Measurements from ENCODE around the gene GRPEL2.

GRPEL2 gene

DNA sequence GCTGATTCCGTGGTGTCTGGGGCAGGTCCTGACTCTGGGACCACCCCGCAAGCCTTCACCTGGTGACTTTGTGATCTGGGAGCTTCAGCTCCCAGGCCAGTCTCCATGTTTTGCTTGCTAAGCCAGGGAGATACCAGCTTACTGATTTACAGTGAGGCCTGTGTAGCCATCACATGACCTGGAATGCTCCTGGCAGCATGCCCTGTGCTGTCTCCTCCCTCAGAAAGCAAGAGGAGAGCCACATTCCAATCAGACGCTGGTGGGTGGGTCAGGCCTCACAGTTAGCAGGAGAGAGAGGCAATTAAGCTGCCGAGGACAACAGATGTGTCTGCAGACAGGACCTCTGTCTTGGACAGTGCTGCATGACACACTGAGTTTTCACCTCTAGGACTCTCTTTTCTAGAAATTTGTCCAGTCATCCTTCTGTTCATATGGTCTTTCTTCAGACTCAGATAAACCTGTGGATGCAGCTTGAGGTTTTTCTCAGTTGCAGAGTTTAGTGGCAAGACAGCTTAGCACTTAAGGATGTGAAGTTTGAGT is 24.4 kb upstream of the GRPEL2 start:
- peak; percentile 83 for DNase-seq

DNA sequence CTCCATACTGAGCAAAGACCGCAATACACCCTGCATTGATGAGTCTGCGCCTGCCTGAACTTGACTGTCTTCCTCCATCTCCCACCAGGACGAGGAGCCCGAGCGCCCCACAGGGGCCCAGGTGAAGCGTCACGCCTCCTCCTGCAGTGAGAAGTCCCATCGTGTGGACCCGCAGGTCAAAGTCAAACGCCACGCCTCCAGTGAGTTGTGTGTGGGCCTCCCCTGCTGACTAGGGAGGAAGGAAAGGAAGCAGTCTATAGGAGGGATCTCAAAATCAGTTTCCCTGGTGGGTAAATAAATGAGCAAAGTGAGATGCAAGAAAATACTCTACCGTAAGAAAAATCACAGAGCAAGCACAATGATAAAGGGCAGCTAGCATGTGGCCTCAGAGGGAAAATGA is 22.8 kb upstream of the GRPEL2 start:
- no peak for DNase-seq

DNA sequence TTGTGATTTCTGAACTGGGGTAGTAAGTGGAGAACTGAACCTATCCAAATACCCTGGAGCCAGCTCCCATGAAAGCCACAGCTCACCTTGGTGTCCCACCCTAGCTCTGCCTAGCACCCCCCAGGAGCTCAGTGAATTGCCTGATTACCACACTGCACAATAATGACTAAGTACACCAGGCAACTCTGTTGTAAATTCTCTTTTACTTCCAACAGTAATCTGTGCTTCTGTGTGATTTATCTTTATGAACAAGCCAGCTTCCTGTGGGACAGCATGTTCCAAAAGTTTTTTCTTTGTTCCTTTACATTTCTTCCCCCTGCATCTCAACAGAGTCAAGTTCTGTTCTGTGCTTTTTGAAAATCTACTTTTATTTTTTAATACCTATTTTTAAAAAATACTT is 22.1 kb upstream of the GRPEL2 start:
- DNase-seq, result no peak

DNA sequence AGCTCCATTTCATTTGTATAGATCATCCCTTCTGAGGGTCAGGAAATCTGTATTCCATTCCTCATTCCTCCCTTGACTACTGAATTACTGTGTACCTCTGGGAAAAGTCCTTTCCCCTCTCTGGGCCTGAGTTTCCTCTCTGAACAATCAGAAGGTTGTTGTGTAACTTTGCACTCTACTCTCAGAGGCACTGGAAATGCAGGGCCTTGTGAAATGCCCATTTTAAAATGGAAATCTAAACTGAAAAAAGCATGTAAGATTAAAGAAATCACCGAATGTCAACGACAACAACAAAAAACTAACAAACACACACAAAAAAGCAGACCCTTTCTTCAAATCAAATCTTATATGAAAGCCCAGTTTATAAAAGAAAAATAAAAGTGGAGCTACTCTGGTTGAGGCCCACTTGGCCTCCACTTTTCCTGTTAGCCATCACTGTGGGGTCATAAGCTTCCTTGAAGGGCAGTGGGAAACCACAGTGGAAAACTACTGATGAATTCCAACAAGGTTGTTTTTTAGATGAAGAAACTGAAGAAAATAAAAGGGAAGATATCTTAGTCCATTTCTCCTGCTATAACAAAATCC is 21.6 kb upstream of the GRPEL2 start:
- no peak for DNase-seq

DNA sequence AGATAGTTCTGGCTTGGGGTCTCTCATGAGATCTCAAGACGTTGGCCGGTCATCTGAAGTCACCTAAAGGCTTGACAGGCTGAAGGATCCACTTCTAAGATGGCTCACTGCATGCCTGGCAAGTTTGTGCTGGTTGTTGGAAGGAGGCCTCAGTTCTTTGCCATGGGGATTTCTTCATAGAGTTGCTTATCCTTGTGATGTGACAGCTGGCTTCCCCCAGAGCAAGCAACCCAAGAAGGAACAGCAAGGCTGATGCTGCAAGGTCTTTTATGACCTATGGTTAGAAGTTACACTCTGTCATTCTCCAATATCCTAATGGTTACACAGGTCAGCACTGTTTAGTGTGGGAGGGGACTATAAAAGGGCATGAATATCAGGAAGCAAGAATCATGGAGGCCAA is 20.7 kb upstream of the GRPEL2 start:
- no peak for DNase-seq

GRCh38 chr5:149325166-149325735 is 20.0 kb upstream of the GRPEL2 start:
- no peak for DNase-seq

DNA sequence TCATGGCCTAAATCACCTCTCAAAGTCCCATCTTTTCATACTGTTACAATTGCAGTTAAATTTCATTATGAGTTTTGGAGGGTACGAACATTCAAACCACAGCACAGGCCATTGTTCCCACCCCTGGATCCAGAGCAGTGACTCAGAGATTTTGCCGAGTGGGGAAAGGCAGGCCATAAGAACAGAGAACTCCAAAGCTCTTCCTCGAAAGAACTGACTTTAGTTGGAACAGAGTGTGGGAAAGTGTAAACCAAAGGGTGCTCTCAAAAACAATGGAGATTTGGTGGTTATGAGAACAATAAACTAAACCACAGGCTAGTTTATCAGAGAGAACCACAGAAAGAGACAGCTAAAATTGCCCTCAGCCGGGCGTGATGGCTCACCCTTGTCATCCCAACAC is 19.4 kb upstream of the GRPEL2 start:
- DNase-seq, result no peak

GRCh38 chr5:149326611-149327010 is 18.7 kb upstream of the GRPEL2 start:
- DNase-seq, result no peak

- DNase-seq, result no peak
These were observed 17.1 kb upstream of the GRPEL2 start for GRCh38 chr5:149328177-149328576.

DNA sequence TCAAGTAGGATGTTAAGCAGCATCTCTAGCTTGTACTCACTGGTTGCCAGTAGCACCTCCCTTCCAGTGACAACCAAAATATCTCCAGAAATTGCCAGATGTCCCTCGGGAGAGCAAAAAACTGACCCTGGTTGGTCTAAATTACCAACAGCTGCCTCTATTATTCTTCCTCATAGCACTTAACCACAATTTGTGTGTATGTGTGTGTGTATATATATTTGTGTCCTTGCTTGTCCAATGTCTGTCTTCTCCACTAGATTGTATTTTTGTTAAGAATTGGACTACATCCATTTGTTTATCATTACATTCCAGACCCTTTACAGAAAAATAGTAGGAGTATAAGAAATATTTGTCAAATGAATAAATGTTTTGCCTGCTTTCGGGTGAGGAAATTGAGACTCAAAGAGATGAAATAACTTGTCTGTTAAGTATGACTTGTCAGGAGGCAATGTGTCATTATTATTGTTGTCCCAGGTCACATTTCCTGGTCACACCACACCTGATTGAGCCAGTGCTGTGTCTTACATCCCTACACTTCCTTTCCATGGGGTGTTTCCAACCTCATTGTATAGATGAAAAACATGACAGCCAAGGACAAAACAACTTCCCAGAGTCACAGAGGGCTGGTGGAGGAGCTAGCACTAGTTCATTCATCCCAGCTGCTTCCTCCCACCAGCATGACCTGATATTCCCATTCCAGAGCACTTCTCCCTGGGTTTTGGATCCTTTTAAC is 11.4 kb upstream of the GRPEL2 start:
- no peak for DNase-seq

DNA sequence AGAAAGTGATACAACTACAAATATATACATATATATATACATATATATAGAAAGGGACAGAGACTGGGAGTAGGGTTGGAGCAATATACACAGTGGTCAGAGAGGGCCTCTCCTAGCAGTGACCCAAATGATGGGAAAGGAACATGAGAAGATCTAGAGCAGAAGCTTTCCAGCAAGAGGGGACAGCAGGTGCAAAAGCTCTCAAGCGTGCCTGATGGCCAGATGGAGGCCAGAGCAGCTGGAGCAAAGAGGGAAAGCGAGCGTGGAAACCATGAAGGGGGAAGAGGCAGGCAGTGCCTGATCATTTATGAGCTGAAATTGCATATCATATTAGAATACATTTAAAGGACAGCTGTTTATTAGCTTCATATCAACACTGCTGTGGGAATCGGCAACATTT is 7.6 kb upstream of the GRPEL2 start:
- no peak for DNase-seq

DNA sequence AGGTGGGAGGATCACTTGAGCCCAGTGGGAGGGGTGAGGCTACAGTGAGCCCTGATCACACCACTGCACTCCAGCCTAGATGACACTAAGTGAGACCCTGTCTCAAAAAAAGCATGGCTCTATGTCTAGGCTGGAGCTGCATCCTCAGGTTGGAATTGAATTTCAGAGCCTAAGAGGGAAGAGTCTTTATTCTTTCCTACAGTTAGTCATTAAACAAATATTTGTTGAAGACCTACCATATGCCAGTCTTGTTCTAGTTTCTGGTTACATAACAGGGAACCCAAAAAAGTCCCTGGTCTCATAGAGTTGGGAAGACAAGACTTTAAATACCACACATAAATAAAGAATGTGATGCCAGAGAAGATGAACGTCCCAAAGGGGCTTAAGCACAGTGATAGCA is 6.9 kb upstream of the GRPEL2 start:
- DNase-seq, result no peak

- no peak for DNase-seq
These were observed 4.4 kb upstream of the GRPEL2 start for GRCh38 chr5:149340920-149341319.

DNA sequence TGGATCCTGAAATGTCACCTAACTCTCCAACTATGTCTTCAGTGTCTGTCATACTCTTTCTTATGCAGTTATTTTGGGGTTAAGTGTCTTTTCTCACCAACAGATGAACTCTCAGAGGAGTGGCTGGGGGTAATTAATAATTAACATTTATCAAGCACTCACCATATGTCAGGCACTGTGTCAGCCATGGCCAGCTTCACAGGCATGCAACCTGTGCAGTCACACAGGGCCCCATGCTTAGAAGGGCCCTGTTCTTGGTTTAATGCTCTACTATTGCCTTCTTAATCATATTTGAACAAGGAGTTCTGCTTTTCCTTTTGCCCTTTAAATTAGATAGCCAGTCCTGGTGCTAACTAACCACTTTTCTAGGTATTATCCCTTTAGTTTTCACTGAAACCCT is 3.4 kb upstream of the GRPEL2 start:
- no peak for DNase-seq

- DNase-seq, result no peak
These were observed 1.1 kb upstream of the GRPEL2 start for GRCh38 chr5:149344151-149344550.

GRCh38 chr5:149345892-149346222 is 558 bp downstream of the GRPEL2 start:
- peak; percentile 62 for DNase-seq

- peak; percentile 54 for DNase-seq
These were observed 3.2 kb downstream of the GRPEL2 start for GRCh38 chr5:149348518-149348917.

DNA sequence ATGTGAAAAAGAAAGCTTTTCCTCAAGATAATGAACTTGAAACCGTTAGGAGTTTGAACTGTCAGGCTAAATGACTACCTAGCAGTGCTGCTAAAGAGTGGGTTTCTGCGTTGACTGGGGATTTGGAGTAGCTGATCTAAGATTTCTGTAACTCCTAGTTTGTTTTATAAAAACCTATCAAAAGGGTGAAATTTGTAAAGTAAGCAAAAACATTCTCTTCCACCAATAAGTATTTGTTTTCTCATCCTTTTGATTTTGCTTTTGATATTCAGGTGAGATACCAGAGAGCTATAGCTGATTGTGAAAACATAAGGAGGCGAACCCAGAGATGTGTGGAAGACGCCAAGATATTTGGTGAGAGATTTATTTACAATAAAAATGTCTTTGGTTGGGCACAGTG is 4.1 kb downstream of the GRPEL2 start:
- no peak for DNase-seq

DNA sequence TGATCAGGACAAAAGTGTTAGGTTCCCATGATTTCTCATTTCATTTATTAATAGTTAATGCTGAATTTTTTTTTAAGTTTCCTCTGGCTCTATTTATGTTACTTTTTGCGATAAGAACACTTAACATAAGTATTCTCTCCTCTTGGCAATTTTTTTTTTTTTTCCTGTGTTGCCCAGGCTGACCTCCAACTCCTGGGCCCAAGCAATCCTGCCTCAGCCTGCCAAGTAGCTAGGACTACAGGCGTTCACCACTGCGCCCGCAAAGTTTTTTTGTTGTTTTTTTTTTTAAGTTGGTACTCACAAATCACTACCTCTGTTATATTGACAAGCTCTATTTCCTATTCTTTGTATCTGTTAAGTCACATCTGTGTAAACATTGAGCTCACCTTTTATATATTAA is 6.9 kb downstream of the GRPEL2 start:
- no peak for DNase-seq

DNA sequence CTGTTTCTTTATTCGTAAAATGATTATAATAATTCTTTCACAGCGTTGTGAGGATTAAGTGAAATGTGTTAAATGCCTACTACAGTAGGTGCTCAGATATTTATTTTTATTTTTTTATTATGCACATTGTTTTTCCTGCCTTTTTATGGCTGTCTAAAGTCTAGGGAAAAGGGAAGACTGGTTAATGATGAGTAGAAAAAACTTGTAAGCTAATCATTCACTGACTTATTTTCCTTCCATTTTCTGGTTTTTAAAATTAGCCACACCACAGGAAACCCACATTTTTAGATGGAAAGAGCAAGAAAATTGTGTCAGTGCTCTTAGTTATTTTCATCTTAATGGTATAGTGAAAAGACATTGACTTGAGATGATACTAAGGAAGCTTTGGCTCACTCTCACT is 8.6 kb downstream of the GRPEL2 start:
- DNase-seq, result no peak

GRCh38 chr5:149355688-149356087 is 10.4 kb downstream of the GRPEL2 start:
- no peak for DNase-seq

- no peak for DNase-seq
These were observed 11.1 kb downstream of the GRPEL2 start for GRCh38 chr5:149356391-149356790.

DNA sequence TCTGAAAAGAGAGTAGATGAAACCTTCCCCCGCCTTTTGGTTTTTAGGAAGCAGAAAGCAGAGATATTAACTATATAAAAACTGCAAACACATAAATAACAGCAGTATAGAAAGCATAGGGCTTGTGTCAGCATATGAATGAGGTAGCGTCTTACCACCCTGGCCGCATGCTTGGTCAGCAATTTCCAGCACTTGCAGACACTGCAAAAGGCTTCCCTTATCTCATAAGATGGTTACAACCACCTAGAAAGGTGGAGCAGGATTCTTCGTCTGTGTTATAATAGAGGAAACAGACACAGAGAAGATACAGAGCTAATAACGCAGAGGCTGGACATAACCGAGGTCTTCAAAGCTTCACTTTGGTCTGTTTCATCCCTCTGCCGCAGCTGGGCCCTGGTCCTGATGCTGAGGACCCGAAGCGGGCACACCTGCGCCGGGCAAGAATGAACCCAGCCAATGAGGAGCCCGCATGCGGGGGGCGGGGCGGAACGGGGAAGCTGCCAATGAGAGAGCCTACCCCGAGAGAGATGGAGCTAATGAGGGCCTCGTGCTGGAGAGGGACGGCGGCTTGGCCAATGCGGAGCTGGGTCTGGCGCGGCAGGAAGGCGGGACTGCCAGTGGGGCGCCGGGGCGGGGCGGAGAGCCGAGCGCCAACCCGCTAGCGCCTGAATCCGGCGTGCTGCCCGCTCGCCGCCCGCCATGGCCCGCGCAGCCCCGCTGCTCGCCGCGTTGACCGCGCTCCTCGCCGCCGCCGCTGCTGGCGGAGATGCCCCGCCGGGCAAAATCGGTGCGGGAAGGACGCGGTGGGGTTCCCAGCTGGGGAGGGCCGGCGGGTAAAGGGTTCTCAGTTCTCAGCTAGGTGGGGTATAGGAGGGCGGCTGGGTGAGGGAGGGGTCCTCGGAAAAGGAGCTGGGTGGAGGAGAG is 12.3 kb downstream of the GRPEL2 start, which contains the start of gene PCYOX1L:
Gene PCYOX1L (plus strand): TSS at position 677 of the 924 bp plus-strand sequence. CDS start 23 bp downstream, at position 700.
- DNase-seq, result peak; percentile 99
